HG03354 (cell line): ENCODE data around the gene UNCX.
"Not testable (repeated sequence)": the region's sequence is repeated elsewhere in the genome, so short reads cannot be mapped to it uniquely, and the experiment has no call there.

Experiments
- ATAC-seq: cut with Tn5 transposase; IDR thresholded peaks from one replicate; pipeline ENCODE4 v1.9.1; 2021; ENCODE audit warnings: mild to moderate bottlenecking; ENCODE audit not compliant: unreplicated experiment, poor library complexity, severe bottlenecking

Gene UNCX

DNA sequence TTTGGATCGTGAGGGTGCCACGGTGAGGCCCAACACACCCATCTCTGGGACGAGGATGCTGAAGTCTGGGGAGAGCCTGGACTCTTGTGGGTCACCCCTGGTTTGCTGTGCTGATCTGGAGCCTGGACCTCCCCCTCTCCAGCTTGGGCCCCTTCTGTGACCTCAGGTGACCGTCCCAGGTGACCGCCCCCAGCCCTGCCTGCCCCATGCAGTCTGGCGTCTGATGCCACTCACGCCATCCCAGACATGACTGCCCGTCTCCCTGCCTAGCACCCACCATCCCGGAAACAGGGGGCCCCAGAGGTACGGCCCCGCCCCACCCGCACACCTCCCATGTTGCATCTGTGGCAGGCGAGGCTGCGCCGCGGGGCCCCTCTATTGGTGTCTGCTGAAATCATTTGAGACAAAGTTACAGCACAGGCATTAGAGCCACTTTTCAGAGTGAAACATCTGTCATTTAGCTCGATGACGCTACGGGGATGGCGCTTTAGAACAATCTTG lies 21.1 kb downstream of the UNCX start:
- ATAC-seq, result no peak

DNA sequence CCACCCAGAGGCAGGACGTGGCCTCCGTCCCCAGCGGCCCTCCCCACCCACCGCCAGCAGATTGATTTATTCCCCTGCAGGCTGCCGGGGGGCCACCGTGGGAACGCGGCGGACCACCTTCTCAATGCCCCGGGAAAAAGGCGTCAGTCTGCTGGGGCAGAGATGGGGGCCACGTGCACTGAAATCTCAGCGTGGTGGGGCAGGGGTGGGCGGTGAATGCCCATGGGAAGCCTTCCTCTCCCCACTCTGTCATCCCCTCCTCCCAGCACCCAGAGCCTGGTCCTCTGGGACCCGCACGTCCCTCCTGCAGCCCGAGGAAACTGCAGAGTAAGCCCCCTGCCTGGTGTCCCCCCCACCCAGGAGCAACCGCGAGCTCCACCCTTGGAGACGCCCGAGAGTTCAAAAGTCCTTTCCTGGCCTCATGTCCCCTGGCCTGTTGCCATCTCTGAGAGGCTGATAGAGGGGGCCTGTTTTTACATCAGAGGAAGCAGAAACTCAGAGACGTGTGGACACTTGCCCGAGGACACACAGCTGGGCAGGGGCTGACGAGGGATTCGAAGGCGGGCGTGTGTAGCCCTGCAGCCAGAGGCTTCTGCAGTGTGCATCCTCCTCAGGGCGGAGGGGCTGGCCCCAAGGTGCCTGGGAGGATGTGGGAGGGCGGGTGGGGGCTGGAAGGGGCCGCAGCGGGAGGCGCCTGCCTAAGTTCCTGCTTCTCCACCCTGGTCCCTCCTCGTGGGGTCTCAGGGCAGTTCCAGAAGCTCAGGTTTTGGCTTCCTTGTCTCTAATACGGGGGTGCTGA lies 21.8 kb downstream of the UNCX start:
- ATAC-seq, result no peak

- ATAC-seq, result no peak
Measured at GRCh38 chr7:1255080-1255816, 22.6 kb downstream of the UNCX start.

DNA sequence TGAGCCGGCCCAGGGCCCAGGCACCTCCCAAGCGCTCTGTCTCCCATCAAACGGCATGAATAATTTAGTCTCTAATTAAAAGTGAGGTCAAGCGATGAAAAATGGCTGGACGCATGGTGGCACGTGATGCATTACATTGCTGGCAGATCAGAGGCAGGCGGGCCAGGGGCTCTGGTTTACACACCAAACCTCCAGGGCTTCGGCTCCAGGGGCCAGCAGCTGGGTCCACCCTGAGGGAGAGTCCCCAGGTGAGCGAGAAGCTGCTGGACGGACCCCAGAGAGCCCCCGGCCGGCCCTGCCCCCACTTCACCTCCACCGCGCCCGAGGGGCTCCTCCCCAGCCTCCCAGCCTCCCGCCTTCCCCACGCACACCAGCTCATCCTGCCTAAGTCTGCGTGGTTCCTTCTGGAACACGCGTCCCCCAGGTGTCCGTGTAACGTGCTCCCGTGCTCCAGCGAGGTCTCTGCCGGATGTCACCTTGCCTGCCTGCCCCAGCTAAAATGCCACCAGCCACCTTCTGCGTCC lies 23.2 kb downstream of the UNCX start:
- no peak for ATAC-seq

DNA sequence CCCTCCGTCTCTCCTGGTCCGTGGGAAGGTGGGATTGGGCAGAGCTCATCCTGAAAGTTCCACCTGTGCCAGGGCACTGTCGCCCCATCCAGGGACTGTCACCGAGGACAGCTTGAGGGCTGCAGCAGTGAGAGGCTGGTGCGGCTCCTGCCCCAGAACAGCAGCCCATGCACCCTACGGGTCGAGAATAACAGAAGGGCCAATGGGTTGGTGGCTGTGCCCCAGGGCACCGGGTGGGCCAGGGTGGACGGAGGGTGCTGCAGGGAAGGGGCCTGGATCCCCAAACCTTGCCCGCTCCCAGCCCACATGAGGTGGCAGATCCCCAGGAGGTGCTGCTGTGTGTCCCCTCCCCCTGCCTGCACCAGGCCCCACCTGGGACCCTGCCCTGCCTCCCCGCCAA lies 23.9 kb downstream of the UNCX start:
- ATAC-seq, result no peak

DNA sequence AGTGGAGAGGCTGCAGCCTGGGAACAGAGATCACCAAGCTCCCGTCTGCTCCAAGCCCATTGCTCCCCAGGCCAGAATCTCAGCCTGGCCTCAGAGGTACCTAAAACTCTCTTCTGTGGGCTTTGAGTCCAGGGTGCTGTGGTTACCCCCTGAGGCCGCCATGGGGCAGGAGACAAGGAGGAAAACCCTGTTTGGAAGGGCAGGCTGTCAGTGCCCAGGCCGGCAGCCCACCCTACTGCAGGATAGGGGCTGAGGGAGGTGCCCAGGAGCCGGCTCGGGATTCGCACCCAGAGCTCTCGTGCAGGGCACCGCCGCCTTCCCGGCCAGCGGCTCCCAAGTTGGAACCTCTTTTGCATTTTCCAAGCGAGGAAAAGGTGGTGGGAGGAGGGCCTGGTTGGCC lies 24.5 kb downstream of the UNCX start:
- no peak for ATAC-seq

GRCh38 chr7:1257863-1258262 lies 25.2 kb downstream of the UNCX start:
- ATAC-seq, result no peak

GRCh38 chr7:1259621-1260243 lies 27.1 kb downstream of the UNCX start:
- no peak for ATAC-seq

DNA sequence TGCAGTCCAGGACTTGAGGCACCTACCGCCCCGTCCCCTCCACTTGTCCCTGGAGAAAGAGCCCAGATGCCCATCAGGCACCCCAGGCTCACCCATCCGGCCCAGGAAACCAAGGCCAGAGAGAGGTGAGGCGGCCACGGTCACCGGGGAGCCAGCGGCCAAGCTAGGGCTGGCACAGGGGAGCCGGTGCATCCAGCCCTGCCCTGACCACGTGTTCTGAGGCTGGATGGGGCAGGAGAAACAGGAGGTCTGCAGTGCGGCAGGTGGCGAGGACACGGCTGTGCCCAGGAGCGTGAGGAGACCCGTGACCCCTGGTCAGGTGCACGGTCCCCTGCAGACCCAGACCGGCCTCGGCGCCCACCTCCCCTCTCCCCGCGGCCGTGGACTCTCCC lies 27.6 kb downstream of the UNCX start:
- no peak for ATAC-seq

DNA sequence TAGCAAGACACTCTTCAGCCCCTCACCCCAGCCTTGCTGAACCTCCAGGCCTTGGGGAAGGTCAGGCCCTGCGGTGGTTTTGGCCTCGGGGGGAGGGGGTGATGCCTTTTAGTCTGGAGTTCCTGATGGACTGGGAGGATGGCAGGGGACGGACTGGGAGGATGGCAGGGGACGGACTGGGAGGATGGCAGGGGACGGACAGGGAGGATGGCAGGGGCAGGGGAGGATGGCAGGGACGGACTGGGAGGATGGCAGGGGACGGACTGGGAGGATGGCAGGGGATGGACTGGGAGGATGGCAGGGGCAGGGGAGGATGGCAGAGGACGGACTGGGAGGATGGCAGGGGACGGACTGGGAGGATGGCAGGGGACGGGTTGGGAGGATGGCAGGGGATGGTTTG lies 28.4 kb downstream of the UNCX start:
- ATAC-seq, result not testable (repeated sequence)

- no peak for ATAC-seq
Measured at GRCh38 chr7:1262441-1262840, 29.8 kb downstream of the UNCX start.

DNA sequence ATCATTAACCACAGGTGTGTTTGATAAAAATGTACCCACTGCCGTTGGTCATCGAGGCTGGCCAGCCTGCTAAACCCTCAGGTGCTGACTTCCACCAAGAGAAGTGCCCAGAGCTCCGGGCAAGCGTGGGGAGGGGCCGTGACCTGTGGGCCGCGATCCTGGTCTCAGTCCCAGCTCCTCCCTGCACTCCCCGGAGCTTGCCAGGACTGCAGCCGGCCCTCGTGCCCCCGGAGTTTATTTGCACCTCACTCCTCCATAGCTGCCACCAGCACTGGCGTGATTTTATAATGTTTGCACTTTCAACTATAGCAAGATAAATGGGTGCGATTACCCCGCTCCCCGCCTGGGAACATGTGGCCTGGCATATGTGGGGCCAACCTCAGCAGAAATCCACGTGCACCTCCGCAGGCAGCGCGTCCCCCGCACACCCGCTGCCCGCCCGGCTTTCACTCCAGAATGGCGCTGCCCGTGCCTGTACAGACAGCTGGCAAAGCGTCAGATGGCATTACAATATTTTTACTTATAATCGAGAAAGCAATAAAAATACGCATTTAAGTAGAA lies 30.8 kb downstream of the UNCX start:
- no peak for ATAC-seq

- ATAC-seq, result no peak
Measured at GRCh38 chr7:1264345-1265280, 31.9 kb downstream of the UNCX start.

- no peak for ATAC-seq
Measured at GRCh38 chr7:1267016-1267900, 34.6 kb downstream of the UNCX start.

DNA sequence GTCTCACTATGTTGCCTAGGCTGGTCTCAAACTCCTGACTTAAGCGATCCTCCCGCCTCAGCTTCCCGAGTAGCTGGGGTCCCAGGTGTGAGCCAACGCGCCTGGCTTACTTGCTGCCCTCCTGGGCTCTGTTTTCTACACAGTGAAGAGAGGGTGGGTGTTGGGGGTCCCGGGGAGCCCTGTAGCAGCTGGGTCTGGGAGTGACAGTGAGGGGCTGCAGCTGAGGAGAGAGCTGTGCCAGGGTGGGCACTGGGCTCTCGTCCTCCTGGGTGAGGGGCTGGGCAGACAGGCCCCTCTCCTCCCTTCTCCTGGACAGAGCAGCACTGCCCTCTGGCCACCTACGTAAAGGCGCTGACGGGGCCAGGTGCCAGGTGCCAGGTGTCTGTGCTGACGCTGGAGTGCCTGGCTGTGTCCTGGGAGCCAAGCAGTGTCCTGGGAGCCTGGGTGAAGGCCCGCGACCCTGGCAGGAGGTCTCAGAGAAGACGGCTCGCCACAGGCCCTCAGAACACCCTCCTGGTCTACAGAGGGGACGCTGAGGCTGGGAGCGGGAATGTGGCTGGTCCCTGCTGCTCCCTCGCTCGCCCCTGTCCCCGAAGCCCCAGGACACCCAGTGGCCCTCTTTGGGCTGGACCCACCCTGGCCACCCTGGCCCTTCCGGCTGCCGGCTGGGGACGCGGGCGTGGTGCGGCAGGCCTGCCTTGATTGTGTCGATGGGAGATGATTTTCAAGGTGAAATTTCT lies 35.6 kb downstream of the UNCX start:
- no peak for ATAC-seq

GRCh38 chr7:1268866-1269265 lies 36.2 kb downstream of the UNCX start:
- ATAC-seq, result no peak

- no peak for ATAC-seq
Measured at GRCh38 chr7:1269336-1269890, 36.7 kb downstream of the UNCX start.
